GM18951 (cell line): Measurements from ENCODE around the gene CDCA3.
A peak's percentile ranks its signal among the peaks of the same experiment; 100 is the strongest.
"Not testable (repeated sequence)": the region's sequence is repeated elsewhere in the genome, so short reads cannot be mapped to it uniquely, and the experiment has no call there.

Source experiments
- POLR2A ChIP-seq: IDR thresholded peaks from 4 replicates; pipeline ENCODE4 v1.6.1; 2011; ENCODE audit warnings: mild to moderate bottlenecking; ENCODE audit not compliant: insufficient read length, insufficient read depth; ENCODE audit errors: extremely low read depth
- in situ Hi-C: fragments of 300-500 bp; cut with MboI; formaldehyde crosslinking; loops from one replicate; pipeline ENCODE4 v1.12.0; 2022; ENCODE audit warnings: low sequenced_read_pairs, mixed read lengths, inconsistent platforms; ENCODE audit not compliant: unreplicated experiment

The CDCA3 gene

GRCh38 chr12:6884539-6884938 is 33.5 kb upstream of the CDCA3 start:
- in situ Hi-C loops = no loop called here
- no peak for TF ChIP-seq POLR2A

GRCh38 chr12:6883683-6884082 is 32.6 kb upstream of the CDCA3 start:
- no peak for TF ChIP-seq POLR2A
- in situ Hi-C loops = no loop called here

DNA sequence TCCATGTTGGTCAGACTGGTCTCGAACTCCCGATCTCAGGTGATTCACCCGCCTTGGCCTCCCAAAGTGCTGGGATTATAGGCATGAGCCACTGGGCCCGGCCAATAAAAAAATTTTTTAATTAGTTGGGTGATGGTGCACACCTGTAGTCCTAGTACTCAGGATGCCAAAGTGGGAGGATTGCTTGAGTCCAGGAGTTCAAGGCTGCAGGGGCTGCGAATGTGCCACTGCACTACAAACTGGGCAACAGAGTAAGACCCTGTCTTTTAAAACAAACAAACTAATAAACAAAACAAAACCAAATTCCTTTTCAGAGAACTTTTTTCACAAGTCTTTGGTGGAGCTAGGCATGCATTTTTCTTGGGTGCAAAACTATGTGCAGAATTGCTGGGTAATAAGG is 32.2 kb upstream of the CDCA3 start:
- TF ChIP-seq POLR2A = no peak
- in situ Hi-C loops = no loop called here

- in situ Hi-C loops = not testable (repeated sequence)
Measured at GRCh38 chr12:6879824-6880223, 28.7 kb upstream of the CDCA3 start.

- in situ Hi-C loops = not testable (repeated sequence)
Measured at GRCh38 chr12:6874015-6874368, 22.9 kb upstream of the CDCA3 start.

DNA sequence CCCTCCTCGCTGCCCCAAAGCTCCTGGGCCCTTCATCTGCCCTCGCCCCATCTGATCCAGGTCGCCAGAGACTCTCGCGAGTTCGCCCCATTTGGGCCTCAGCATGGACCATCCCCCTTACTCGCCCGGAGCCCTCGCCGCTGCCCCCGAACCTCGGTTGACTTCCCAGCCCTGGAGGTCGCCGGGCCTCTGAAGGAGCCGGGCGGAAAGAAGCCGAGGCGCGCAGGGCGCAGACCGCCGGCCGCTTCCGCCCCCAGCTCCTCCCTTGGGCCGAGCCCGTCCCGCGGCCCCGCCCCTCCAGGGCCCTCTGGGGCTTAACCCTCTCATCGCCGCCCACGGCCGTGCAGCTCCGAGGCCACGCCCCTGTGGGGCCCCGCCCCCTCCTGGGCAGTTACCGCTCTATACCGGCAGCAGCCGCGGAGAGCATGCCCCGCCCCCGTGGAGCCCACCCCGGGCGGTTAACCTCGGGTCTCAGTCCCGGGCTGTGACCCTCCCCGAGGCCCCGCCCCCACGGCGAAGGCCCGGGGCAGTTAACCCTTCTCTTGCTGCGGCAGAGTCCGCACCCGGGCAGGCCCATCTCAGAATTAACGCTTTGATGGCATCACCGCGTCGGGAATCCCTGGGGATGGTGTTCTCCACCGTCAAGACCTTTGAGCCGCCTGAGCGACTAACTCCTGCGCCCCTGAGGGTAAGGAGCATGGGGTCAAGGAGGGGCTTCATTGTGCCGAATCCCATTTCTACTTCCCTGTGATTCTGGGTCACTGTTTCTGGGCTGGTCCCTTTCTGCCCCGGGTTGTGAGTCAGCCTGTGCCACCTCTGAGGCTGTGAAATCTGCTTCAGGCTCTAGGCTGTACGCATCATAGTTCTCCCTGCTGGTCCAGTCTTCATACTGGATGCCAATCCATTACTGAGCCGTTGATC is 22.3 kb upstream of the CDCA3 start, which contains the start of gene SPSB2:
Gene SPSB2, minus strand, starts transcription at position 210 of the 921 bp plus-strand sequence. CDS start 402 bp downstream, outside the sequence.
- in situ Hi-C loops = no loop called here

DNA sequence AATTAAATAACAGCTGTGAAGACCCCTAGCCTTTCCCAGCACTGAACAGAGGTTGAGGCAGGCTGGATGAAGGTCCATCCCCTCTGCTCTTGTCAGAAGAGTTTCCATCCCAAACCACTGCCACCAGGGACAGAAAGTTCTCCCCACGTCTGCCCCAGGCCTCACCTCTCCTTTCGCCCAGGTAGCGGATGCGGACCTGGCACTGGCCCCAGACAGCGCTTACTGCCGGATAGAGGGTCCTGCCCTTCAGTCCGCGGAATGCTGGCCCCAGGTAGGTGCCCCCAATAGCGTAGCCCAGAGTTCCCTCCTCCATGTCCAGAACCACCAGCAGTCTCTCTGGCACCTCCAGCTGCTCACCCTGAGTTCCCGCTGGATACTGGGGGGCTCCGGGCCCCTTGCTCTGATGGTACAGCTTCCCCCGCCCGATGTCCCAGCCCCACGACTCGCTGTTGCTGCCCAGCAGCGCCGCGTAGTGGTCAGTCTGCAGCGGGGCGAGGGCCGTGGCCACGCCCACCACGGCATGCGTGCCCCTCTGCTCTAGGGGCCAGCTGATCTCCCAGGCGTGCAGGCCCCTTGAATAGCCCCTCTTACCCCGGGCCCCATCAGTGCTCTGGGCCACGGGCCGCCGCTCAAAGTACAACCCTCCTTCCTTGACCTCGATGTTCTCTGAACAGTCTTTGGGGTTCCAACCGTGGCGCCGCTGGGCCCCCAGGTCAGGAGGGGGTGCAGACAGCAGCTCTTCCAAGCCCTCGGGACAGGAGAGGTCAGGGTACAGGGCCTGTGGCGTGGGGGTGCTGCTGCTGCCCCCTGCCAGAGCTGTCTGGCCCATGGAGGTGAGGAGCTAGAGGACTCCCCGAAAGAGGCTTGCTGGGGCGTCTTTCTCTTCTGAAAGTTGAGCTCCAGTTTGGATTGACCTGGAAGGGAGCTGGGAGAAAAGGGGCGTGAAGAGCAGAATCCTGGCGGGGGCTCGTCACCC is 21.3 kb upstream of the CDCA3 start:
- in situ Hi-C loops = no loop called here
- TF ChIP-seq POLR2A = peak; percentile 49

More for the DNA sequence above, 22.3 kb upstream of the CDCA3 start, which contains the start of gene SPSB2:
- peak; percentile 78 for TF ChIP-seq POLR2A

DNA sequence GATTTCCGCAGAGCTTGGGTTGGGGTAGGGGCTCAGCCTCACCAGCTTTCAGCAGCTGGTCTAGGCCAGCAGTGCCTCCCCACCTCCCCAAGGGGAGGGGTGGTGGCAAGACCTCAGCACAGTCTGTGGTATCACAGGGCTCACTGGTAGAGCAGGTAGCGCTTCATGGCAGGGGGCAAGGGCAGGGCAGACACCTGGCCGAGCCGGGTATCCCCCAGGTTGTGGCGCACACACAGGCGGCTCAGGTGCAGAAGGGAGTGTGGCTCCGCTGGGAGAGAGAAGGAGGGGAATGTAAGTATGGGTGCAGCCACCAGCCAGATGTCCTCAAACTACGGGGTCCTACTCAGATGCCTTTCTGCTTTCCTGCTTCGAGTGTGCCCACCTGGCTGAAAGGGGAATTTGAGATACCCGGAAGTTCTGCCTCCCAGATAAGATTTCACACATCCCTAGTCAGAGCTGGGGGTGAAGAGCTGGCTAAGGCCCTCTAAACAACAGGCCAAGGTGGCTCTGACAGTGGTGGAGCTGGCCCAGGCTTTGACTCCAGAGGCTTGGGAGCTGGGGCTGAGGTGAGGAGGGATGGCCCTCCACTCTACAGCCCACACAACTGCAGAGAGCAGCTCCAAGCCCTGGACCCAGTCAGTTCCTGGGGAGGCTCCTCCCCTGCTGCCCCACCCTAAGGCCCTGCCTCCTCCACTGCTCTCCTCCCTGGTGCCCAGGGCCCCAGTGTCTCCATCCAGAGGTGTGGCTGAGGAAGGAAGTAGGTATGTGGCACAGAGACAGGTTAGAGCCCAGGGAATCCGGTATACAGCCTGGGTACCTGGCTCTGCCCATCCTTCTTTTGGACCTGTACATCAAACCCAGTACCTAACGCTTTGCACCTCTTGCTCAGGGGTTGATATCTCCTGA is 20.2 kb upstream of the CDCA3 start:
- in situ Hi-C loops = no loop called here
- peak; percentile 28 for TF ChIP-seq POLR2A

GRCh38 chr12:6870304-6870703 is 19.2 kb upstream of the CDCA3 start:
- in situ Hi-C loops = not testable (repeated sequence)

DNA sequence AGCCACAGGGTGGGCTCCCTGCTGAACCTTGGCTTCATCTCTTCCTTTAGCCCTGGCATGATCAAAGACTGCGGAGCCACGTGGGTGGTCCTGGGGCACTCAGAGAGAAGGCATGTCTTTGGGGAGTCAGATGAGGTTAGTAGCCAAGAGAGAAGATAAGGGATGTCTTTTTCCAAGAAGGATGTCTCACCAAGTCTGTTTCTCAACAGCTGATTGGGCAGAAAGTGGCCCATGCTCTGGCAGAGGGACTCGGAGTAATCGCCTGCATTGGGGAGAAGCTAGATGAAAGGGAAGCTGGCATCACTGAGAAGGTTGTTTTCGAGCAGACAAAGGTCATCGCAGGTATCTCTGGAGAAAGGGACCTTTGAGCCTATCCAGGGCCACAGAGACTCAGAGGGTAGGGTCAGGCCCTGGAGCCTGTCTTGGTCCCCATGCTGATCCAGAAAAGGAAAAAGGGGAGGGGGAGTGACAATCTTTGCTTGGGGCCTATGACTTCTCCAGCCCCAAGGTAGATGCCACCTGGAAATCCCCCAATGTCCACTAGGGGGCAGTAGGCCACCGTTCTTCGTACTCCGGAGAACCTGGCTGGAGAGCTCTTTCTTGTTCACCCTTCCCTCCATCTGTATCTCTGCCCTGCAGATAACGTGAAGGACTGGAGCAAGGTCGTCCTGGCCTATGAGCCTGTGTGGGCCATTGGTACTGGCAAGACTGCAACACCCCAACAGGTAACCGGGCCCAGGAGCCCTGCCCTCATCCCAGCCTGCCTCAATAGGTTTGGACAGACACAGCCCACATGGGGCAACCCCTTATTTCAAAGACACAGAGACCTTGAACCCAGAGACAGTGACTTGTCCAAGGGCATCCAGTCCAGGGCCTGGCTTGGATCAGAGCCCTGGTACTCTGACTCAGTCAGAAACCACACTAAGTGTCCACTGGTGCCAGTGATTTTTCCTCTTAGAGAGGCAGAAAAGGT is 18.2 kb upstream of the CDCA3 start:
- in situ Hi-C loops = no loop called here

DNA sequence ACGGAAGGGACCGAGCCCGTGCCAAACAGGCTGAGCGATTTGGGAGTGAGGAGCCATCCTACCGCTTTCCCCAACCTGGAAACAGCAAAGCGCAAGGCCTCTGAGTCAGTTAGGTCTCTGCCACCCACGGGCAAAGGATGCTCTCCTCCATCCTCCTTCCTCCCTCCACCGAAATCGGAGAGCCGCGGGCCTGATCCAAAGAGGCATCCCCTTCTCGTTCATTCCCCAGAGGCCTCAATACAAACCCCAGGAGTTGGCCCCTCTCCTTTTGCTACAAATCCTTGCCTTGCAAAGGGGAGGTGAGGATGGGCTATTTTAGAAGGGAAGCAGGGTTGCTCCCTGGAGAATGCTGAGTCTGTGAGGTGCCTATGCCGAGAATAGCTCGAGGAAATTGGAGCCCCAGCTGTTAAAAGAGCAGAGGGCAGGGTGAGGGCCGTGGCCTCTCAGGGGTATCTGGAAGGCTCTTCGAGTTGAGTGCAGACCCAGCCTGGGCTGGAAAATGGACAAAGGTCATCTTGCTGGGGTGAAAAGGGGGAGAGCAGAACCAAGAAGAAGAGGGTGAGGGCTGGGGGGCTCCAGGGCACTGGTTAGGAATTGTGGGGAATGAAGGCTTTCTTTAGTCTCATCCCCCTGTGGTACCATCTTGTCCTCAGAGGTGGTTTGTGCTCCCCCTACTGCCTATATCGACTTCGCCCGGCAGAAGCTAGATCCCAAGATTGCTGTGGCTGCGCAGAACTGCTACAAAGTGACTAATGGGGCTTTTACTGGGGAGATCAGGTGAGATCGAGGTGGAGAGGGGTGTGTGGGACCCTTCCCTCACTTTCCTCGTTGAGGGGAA is 17.3 kb upstream of the CDCA3 start:
- in situ Hi-C loops = no loop called here
- no peak for TF ChIP-seq POLR2A

More for the DNA sequence above, 18.2 kb upstream of the CDCA3 start:
- TF ChIP-seq POLR2A = no peak
